Thyroid gland (tissue), 4 donors: Measurements from ENCODE around the gene ADORA2A.

Experiments used
- POLR2A ChIP-seq, 2 donors: fragments of 450-650 bp; IDR thresholded peaks; one replicate each; pipeline ENCODE4 v1.6.1; 2017; ENCODE audit warnings: antibody characterized with exemption in 2 of 2, mild to moderate bottlenecking in 2 of 2, moderate library complexity in 1 of 2
- TF ChIP-seq, protein P1 (sequence below), 6 experiments: fragments of 200-600 bp in 3 of 6; fragments of 450-650 bp in 3 of 6; sonication (generic) in 3 of 6; IDR thresholded peaks; one replicate each; pipeline ENCODE4 v1.5.1; 2016 to 2019; ENCODE audit warnings: antibody characterized with exemption in 6 of 6, mild to moderate bottlenecking in 2 of 6, inconsistent platforms in 1 of 6, moderate library complexity in 1 of 6

DNA sequence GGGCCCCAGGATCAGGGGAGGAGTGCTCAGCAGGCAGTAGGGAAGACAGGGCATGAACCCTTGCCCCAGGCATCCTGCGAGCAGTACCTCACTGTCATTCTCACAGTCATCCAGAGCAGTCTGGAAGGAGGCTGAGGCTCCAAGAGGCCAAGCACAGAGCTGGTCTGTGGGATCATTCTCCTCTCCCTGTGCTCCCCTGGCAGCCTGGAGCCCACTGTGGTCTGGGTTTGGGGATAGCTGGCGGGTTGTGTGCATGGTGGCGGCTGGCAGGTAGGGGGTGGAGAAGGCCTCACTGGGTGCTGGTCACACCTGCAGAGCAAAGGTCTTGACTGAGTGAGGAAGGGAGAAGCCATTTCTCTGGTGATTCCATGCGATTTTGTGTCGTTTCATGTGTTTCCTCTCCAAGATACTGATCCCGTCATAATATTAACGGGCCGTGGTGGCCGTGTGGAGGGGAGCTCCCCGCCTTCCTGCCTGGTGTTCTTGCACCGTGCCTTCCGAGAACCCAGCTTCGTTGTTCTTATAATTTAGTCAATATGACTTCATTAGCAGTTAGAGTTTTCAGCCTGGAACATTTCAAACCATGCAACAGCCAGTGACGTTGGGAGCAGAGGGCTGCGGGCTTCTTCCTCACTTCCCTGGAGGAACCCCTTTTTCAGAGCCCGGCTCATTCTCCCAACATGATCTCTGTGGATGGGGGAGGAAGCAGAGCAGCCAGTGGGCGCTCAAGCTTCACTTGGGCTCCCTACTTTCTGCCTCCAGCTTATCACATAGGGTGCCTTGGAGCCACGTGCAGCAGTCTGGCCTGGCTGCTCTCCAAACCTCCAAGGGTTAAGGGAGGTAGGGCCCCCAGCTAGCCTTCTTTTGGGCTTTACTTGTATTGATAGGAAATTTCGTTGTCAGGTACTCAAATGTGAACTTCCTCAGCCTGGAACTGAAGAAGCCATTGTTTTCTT, 20.8 kb upstream of the ADORA2A start:
- TF ChIP-seq, protein P1, sequence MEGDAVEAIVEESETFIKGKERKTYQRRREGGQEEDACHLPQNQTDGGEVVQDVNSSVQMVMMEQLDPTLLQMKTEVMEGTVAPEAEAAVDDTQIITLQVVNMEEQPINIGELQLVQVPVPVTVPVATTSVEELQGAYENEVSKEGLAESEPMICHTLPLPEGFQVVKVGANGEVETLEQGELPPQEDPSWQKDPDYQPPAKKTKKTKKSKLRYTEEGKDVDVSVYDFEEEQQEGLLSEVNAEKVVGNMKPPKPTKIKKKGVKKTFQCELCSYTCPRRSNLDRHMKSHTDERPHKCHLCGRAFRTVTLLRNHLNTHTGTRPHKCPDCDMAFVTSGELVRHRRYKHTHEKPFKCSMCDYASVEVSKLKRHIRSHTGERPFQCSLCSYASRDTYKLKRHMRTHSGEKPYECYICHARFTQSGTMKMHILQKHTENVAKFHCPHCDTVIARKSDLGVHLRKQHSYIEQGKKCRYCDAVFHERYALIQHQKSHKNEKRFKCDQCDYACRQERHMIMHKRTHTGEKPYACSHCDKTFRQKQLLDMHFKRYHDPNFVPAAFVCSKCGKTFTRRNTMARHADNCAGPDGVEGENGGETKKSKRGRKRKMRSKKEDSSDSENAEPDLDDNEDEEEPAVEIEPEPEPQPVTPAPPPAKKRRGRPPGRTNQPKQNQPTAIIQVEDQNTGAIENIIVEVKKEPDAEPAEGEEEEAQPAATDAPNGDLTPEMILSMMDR (IDR thresholded peaks at IDR 0.05): no peak
- TF ChIP-seq POLR2A (IDR thresholded peaks at IDR 0.05): no peak
